GM10266 (cell line): ENCODE results near the gene ADCY2.
A peak's percentile ranks its signal among the peaks of the same experiment; 100 is the strongest.

Experiments used
- DNase-seq: peaks from one replicate; pipeline ENCODE4 v3.0.0; 2012; ENCODE audit errors: extremely low spot score
- CTCF ChIP-seq: IDR thresholded peaks from 2 replicates; pipeline ENCODE4 v1.5.1; 2012; ENCODE audit warnings: mild to moderate bottlenecking, low read depth; ENCODE audit not compliant: control insufficient read depth, insufficient read depth; ENCODE audit errors: missing control alignments

Gene ADCY2

GRCh38 chr5:7584749-7585148 is 188.8 kb downstream of the ADCY2 start:
- DNase-seq: no peak
- TF ChIP-seq CTCF: no peak

- TF ChIP-seq CTCF: no peak
- DNase-seq: no peak
Observed at GRCh38 chr5:7585807-7586206, 189.9 kb downstream of the ADCY2 start.

GRCh38 chr5:7586480-7586879 is 190.5 kb downstream of the ADCY2 start:
- TF ChIP-seq CTCF: no peak
- no peak for DNase-seq

- no peak for DNase-seq
- no peak for TF ChIP-seq CTCF
Observed at GRCh38 chr5:7589800-7590199, 193.9 kb downstream of the ADCY2 start.

- peak; percentile 43 for TF ChIP-seq CTCF
- DNase-seq: no peak
Observed at GRCh38 chr5:7592910-7593309, 197.0 kb downstream of the ADCY2 start.

- no peak for TF ChIP-seq CTCF
- DNase-seq: no peak
Observed at GRCh38 chr5:7597059-7597642, 201.2 kb downstream of the ADCY2 start.

GRCh38 chr5:7606840-7607465 is 211.0 kb downstream of the ADCY2 start:
- DNase-seq: no peak
- TF ChIP-seq CTCF: no peak
